HG03097 (cell line): ENCODE results near the gene NPAS3.
A peak's percentile ranks its signal among the peaks of the same experiment; 100 is the strongest.

ENCODE experiments used
- ATAC-seq: cut with Tn5 transposase; IDR thresholded peaks from one replicate; pipeline ENCODE4 v1.9.1; 2021; ENCODE audit not compliant: unreplicated experiment, low FRiP score

Gene NPAS3

DNA sequence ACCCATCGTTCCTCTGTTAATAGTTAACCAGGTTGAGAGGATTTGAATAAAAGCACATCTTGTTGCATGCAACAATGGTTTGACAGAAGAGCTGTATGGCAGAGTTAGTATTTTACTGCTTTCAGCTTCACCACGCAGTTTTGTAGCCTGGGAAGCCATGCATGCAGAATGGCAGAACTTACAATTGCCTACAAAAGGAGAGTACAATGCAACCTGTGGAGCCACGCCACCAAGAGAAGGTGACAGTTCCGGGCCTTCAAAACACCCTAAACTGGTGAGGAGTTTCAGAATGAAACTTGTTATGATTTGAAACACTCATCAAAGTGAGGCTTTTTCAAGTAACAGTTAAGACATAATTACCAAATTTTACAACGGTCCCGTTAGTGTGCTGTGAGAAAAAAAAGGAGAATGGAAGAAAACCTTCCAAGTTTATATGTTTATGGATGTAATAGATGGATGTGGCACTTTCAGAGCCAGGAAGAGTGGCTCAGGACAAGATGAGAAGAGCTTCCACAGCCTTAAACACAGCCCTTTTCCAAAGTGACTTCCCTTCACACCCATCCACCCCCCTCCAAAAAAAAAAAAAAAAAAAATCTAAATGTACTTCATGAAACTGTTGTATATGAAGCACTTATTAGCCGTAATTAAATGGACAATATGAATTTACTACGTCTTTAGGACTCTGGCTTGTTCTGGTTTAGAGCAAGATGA is 853.5 kb downstream of the NPAS3 start:
- ATAC-seq: peak; percentile 59

DNA sequence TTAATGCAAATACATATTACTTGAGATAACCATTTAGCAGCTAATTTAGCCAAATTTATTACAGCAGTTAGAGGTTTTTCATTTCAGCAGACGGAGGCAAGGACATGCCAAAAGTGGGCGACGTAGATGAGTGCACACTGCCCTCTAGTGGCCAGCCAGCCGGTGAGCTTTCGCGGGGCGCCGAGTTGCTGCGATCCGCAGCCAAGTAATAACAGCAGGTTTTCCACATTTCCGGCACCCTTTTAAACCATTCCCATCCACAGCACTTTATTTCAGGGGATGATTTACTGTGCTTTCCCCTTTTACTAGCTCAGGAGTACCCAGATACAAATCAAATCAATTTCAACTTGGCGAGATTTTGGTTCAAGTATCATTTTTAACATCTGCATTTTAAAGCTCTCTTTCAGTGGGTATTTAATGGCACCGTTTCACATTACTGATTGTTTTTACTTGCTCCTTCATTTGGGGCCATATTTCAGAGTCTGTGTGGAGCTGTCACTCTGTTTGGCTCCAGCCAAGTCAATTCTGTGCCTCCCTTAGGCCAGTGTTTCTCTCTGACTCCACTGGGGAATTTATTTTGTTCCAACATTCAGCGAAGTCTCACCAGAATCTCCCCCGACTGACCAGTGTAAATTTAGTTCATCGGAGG is 854.2 kb downstream of the NPAS3 start:
- no peak for ATAC-seq

DNA sequence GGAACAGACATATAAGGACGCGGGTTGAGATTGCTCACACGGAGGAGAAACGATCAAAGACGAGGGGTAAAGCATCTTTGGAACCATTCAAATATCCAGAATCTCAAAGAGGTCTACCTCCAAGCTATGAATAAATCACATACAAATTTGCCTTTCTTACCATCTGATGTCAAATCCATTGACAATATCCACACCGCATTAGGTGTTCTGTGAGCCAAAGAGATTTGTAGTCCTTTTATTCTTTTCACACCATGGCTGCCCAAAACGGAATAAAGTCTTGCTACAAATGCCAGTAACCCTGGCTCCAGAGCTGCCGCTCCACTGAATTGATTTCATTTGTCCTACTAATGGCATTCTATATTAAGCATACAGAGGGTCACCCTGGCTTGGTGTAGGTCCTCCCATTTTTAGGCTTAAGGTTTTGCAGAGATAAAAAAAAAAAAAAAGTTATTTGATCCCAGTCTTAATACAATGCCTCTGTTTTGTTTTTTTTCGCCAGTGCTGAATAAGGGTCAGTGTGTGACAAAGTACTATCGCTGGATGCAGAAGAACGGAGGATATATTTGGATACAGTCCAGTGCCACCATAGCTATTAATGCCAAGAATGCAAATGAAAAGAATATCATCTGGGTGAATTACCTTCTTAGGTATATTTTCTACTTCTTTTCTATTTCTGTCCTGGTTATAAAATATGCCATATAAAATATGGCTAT is 854.9 kb downstream of the NPAS3 start:
- no peak for ATAC-seq

DNA sequence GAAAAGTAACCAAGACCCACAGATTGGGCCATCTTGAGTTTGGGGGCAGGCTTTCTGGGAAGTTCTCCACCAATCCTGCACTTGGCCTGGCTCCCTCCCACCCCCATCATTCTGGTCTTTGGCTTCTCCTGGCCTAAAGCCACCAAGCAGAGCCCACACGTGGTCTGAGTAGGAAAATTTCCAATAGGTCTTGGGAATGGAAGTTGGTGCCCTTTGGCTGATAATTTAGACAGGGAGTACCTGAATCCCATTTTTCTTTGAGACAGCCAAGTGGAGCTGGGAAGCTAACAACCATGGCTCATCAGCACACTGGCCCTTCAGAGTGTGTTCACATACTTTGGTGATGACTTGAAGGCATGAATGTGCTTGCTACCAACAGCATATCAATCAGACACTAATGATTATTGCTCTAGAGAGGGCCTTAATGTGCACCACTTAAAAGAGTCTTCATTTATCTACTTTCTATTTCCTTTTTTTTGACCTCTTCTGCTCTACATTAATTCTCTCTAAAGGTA is 856.2 kb downstream of the NPAS3 start:
- ATAC-seq: no peak

DNA sequence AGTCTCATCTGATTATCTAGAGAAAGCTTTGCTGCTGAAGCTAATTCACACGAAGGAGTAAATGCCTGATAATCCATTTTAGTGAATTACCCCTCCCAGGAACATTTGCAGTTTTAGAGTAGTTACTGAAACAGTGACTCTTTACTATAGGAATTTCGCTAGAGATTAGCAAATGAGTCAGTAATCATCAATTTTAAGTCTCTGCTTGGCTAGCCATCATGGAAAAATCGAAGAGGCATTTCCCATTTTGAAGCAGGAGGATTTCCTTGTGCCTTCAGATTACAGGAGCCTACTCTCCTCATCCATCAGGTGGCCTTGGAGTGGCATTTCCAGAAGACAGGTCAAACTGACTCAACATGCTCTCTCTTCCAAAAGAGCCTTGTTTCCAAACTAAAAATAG is 857.7 kb downstream of the NPAS3 start:
- no peak for ATAC-seq

DNA sequence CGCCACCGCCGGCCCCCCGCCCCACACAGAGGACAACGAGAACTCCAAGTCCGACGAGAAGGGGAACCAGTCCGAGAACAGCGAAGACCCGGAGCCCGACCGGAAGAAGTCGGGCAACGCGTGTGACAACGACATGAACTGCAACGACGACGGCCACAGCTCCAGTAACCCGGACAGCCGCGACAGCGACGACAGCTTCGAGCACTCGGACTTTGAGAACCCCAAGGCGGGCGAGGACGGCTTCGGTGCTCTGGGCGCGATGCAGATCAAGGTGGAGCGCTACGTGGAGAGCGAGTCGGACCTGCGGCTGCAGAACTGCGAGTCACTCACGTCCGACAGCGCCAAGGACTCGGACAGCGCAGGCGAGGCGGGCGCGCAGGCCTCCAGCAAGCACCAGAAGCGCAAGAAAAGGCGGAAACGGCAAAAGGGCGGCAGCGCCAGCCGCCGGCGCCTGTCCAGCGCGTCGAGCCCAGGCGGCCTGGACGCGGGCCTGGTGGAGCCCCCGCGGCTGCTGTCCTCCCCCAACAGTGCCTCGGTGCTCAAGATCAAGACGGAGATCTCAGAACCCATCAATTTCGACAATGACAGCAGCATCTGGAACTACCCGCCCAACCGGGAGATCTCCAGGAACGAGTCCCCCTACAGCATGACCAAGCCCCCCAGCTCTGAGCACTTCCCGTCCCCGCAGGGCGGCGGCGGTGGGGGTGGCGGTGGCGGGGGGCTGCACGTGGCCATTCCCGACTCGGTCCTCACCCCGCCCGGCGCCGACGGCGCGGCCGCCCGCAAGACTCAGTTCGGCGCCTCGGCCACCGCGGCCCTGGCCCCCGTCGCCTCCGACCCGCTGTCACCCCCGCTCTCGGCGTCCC is 861.3 kb downstream of the NPAS3 start:
- ATAC-seq: no peak

DNA sequence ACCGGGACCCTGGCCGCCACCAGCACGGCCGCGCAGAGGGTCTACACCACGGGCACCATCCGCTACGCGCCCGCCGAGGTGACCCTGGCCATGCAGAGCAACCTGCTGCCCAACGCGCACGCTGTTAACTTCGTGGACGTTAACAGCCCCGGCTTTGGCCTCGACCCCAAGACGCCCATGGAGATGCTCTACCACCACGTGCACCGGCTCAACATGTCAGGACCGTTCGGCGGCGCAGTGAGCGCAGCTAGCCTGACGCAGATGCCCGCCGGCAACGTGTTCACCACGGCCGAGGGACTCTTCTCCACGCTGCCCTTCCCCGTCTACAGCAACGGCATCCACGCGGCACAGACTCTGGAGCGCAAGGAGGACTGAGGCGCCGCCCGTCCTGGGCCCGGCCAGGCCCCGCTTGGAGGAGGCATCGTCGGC is 862.1 kb downstream of the NPAS3 start:
- ATAC-seq: no peak

DNA sequence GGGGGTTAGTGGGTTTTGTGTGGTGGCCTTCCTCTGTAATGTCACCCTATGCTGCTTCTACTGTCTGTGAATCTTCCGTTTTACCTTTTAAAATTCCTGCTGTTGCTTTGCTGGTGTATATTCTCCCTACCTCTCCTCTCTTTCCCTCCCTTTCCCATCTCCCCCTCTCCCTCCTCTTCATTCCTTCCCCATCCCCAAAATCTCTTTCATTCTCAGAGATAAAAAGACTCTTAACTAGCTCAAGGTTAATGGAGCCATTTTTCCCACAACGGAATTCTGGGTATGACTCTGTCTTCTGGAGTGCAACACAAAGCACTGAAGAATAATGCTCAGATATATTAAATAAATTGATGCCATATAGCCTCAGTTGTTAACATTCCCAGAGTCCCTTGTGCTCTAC is 864.1 kb downstream of the NPAS3 start:
- no peak for ATAC-seq

DNA sequence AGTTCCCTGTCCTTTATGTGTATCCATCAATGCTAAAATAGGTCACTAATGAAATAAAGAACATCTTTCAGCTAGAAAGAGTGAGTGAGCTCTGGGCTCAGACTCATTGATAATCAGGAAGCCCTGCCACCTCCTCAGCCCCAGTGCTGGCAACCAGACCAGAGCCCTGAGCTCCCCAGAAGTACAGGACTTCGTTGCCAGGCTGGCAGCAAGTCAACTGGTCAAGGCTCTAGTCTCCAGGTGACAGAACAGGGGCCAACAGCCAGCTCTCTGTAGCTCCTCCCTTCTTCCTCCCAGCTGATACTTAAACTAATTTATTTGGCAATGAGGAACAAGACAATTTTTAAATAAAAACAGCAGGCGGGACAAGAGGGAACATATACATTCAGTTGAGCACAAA is 866.9 kb downstream of the NPAS3 start:
- no peak for ATAC-seq

DNA sequence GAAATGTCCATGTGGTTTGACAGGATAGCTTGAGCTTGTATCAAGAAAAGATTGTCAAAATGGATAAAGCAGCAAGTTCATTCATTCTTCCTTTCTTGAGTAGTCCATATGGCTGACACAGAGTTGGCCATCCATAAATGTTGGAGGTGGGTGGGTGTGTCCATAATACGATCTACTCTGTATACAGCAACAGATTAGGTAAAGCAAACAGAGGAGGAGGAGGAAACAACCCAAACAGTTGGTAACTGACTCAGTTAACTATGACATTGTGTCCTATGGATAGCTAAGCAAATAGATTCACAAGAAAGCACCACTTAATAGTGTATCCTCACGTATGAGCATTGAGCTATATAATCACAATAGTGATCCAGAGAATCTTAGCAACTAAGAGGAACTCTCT is 868.2 kb downstream of the NPAS3 start:
- no peak for ATAC-seq

DNA sequence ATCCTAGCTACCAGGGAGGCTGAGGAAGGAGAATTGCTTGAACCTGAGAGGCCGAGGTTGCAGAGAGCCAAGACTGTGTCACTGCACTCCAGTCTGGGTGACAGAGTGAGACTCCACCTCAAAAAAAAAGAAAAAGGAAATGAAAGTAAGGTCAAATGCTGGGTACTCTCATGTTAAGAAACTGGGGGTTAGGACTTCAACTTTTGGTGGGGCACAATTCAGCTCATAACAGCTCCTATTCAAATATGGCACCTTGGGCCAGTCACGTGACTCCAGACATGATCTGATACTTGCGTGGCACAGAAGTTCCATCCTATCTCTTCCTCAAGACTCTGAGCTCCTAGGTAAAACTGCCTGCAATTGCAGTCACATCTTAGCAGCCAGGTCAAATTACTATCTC is 869.5 kb downstream of the NPAS3 start:
- no peak for ATAC-seq

DNA sequence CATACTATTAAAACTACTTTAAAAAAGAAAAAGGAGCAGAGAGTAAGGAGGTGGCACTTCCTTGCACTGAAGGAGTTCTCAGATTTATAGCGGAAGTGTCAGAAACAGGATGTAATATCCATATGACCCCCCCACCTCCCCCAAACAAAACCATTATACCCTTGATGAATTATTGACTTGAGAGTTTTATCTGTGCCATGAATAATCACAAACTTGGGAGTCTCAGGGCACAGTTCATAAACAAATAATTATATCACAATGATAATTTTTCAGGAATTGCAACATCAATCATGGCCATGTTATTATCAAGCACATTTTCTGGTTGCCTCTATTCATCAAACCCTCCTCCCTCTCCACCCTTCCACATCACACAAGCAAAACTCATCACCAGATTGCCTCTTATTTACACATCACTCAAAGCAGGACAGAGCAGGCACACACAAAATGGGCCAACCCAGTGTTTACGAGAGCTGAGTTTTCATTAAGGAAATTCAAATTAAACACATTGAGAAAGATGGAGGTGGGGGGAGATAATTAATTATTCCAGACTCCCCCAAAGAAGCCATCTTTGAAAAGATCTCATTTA is 870.8 kb downstream of the NPAS3 start:
- no peak for ATAC-seq

DNA sequence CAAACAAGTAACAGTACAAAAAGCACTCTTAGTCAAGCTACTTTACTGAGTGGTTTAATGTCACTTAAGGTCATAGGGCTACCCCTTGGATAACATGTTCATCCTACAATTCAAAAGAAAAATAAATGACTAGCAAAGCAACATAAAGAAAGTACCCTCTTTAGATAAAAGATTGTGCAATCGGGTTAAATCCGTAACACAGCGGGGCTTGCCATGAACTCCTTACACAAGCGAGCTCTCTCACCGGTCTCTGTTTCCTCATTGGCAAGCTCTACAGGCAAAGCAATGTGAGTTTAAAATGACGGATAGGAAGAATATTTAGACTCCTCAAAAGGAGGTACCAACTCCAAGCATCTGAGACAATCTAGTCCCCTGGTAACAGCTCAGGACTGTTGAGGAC is 871.6 kb downstream of the NPAS3 start:
- ATAC-seq: no peak

DNA sequence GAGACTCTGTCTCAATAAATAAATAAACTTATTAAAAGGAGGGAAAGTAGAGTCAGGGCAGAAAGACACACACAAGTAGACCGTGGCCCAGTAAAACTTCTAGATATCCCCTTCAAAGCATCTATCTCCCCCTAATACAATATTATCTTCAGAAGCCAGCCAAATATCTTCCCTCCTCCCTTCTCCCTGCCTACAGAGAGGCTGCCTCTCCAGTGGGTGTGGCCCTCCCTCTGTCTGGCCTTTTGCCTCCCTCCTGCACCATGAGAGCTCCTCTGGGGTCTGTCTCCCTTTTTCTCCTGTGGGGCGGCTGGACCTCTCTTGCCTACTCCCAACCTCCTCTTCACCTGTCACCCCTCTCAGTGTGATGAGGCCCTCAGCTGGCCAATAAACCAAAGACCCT is 873.0 kb downstream of the NPAS3 start:
- no peak for ATAC-seq

DNA sequence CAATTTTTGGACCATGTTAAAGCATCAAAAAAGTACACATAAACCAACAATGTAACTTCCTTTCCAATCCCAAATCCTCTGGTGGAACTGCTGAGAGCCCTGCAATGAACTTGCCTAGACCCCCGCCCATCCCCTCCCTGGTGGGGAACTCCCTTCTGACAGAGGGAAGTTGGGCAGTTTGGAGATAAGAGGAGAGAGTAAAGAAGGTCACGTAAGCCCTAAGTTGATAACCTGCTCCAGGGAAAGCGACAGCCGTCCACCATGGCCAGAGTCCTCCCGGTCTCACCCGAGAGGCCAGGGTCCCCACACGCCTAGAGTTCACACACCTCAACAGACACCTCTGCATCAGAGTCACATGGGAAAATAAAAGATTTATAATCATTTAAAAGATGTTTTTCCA is 873.5 kb downstream of the NPAS3 start:
- ATAC-seq: no peak

DNA sequence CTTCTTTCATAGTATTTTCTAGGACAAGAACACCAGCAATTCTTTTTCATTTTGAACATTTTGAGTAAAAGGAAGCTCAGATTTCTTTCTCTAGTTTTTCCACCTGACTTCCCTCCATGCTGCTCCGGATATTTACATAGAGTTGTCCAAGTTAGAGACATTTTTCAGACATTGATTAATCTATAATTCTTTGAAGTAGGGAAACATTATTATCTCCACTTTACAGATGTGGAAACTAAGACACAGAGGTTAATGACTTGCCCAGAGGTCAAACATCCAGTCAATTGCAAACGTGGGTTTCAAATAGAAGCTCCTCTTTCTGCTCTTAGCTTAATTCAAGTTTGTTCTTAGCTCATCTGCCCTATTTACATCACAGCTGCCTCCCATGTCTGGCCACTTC is 873.9 kb downstream of the NPAS3 start:
- ATAC-seq: no peak

DNA sequence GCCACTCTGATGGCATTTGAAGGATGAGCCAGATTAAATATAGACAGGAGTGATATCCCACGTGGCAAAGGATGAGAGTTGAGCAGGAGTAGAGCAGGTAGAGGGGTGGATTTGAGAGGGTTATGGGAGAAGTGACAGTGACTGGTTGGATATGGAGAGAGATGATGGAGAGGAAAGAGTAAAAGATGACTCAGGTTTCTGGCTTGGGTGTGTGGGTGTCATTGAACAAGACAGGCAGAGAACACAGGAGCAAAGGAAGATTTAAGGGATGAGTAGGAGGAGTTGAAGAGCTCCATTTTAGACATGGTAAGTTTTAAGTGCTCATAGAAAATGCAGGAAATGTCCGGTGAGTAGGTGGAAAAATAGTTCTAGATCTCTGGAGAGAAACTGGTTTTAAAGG is 875.3 kb downstream of the NPAS3 start:
- no peak for ATAC-seq

DNA sequence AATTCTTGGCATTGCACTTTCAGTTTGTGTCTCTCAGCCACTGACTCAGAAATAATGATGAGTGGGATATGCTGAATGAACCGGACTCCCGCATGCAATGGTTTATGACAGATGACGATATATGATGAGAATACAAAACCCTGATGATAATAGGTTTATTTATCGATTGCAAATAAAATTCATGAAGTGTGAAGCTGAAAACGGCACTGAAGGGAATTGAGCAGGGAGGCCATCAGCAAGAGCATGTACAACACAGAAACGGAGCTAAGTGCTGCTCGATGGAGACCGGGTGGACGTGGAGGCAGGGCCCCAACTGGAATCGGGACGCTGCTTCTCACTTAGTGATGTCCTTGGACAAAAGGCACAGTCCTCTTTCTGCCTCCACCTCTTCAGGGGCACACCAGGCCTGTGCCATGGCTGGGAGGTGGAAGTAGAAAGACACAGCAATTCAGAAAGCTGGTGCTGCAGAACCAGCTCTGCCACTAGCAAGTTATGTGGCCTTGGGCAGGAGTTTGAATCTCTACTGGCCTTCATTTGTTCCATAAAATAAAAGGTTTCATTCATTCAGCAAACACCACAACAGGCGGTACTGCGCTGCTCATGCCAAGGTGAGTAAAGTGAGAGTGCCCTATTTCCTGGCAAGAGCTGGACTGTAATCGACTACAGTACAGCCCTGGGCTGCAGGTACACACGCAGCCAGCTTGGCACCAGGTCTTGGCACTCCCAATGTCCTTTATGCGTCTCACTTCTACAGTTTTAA is 895.2 kb downstream of the NPAS3 start:
- ATAC-seq: no peak

DNA sequence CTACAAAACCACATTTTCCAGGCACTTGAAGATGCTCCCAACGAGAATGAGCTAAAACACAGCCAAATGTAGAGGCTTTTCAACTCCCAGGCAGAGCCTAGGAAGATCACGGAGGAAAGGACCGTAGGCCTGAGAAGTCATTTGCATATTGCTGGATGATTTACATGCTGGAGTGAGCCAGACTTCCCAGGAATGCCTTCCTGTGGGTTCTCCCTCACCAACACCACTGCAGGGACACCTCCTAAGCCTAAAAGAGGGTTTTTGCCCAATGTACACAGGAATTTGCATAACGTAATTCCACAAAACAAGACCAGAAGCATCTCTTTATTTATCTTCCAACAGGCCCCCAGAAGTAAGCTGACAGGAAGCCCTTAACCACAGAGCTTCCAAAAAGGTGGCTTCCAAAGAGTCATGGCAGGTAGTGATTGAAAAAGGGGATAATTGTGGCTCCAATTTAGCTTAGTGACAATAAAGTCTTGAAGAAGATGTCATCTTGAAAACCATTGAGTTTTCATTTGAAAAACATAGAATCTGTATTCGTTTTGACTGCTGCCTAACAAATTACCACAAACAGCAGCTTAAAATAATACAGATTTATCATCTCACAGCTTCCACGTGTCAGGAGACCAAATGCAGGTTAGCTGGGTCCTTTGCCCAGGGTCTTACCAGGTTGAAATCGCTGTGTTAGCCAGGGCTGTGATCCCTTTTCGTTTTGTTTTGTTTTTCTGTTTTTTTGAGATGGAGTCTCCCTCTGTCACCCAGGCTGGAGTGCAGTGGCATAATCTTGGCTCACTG is 896.0 kb downstream of the NPAS3 start:
- no peak for ATAC-seq
